Stimulated activated CD4-positive, alpha-beta T cell treated with anti-CD3 and anti-CD28 coated beads, Interleukin-1b, Interleukin-23, amount 100 ng/mL, for 1 hour (primary cell): Measurements from ENCODE around the gene PRKCG.
"Not testable (repeated sequence)": the region's sequence is repeated elsewhere in the genome, so short reads cannot be mapped to it uniquely, and the experiment has no call there.

ENCODE experiments used
- DNase-seq, 2 donors: peaks; one replicate each; pipeline ENCODE4 v3.0.0-alpha.2; 2020; ENCODE audit warnings: low read depth in 2 of 2

The PRKCG gene

DNA sequence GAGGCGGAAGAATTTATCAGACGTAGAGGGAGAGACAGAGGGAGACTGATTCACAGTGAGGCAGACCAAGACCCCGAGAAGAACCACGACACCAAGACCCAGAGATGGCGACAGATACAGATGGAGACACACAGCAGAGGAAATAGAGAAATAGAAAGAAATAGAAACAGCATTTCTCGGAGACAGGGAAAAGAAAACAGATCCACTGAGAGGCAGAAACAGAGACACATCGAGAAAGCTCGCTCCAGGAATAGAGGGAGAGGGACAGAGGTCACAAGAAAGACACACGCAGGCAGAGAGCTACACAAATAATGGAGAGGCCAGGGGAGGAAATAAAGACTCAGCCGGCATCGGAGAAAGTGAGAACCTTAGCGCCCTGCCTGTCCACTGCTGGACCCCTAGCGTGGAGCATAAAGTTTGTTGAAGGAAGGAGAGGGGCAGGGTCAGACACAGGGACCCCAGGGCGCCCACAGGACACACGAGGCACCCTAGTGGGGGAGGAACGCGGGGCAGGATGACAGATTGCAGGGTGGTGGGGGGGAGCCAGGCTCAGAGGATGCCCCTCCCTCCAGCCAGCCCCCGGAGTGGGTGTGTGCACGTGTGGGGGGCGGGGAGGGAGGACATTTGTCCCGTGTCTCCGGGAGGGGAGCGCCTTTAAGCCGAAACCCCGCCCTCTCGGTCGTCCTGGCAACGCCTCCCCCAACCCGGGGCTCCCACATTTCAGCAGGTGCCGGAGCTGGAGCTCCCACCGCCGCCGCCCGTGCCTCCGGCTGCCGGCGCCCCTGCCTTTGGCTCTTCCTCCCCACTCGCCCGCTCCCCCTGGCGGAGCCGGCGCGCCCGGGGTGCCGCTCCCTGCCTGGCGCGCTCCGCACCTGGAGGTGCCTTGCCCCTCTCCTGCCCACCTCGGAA, at the start of gene PRKCG:
TSS of gene PRKCG (plus strand) at position 716 of the 909 bp plus-strand sequence. CDS start 298 bp downstream, outside the sequence.
- no peak for DNase-seq

DNA sequence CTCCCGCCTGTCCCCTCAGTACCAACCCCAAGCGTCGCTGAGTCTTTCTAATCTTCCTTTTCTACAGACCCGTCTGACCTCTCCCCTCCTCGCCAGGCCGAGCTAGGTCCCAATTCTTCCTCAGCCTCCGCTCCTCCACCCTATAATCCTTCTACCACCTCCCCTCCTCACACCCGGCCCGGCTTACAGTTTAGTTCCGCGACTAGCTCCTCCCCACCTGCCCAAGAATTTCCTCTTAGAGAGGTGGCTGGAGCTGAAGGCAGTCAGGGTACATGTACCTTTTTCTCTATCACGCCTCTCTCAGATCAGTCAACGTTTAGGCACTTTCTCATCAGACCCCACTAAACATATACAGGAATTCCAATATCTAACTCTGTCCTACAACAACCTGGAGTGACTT, 49.1 kb upstream of the PRKCG start:
- not testable (repeated sequence) for DNase-seq

DNA sequence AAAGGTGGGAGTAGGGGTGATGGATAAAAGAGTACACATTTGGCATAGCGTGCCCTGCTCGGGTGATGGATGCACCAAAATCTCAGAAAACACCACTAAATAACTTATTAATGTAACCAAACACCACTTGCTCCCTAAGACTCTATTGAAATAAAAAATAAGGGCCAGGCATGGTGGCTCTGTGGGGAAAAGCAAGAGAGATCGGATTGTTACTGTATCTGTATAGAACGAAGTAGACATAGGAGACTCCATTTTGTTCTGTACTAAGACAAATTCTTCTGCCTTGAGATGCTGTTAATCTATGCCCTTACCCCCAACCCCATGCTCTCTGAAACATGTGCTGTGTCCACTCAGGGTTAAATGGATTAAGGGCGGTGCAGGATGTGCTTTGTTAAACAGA, 43.6 kb upstream of the PRKCG start:
- not testable (repeated sequence) for DNase-seq

DNA sequence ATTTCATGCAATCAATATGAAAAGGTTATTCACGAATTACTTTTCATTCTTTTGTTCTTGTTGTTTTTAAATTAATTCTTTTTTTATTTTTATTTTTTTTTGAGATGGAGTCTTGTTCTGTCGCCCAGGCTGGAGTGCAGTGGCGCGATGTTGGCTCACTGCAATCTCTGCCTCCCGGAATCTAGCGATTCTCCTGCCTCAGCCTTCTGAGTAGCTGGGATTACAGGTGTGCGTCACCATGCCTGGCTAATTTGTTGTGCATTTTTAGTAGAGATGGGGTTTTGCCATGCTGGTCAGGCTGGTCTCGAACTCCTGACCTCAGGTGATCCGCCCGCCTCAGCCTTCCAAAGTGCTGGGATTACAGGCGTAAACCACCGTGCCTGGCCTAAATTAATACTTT, 41.8 kb upstream of the PRKCG start:
- DNase-seq = not testable (repeated sequence)

DNA sequence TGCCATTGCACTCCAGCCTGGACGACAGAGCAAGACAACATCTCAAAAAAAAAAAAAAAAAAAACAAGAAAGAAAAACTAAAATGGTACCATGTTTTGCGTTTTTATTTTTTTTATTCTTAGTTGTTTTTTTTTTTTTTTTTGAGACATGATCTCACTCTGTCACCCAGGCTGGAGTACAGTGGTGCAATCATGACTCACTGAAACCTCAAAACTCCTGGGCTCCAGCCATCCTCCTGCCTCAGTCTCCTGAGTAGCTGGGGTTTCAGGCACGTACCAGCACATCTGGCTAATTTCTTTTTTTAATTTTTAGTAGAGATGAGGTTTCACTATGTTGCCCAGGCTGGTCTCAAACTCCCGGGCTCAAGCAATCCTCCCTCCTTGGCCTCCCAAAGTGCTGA, 41.1 kb upstream of the PRKCG start:
- DNase-seq = not testable (repeated sequence)

DNA sequence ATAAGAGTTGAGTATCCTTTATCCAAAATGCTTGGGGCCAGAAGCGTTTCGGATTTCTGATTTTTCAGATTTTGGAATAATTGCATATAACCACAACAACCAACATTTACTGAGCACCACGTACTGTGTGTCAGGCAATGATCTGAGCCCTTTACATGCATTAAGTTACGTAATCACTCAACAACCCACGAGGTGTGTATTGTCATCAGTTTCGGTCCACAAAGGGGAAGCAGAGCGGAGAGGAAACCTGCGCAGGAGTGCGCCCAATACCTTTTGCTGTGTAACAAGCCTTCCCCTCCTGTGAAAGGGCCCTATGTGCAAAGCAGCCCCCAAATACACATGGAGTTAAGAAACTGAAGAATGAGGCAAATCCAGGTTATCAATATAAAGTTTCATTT, 37.1 kb upstream of the PRKCG start:
- no peak for DNase-seq

DNA sequence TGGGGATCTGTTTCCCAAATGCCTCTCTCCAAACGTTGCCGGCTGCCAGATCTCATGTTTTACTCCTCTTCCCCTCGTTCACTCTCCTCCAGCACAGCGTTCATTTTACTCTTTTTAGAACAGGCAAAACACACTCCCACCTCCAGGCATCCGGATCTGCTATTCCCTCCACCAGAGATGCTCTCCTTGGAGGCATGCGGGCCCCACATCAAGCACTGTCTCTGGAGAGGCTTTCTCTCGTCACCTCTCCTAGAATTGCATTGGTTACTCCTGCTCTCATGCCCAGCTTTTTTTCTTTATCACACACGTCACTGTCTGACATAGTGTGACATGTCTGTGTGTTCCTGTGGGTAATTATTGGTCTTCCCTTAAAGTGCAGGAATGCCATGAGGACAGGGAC, 34.4 kb upstream of the PRKCG start:
- DNase-seq = no peak

DNA sequence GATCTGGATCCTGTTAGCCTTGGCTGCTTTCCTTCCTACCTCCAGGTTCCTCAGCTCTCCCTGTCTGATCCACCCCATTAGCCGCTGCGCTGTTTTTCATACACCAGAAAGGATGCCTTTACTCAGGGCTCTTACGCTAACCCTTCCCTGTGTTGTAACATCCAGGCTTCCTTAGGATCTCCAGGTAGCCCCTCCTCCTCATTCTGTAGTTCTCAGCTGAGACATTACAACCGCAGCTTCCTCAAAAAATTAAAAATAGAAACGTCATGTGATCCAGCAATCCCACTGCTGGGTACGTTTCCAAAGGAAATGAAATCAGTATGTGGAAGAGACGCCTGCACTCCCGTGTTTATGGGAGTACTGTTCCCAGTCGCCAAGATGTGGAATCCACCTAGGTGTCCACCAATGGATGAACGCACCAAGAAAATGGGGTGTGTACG, 32.7 kb upstream of the PRKCG start:
- DNase-seq = no peak

DNA sequence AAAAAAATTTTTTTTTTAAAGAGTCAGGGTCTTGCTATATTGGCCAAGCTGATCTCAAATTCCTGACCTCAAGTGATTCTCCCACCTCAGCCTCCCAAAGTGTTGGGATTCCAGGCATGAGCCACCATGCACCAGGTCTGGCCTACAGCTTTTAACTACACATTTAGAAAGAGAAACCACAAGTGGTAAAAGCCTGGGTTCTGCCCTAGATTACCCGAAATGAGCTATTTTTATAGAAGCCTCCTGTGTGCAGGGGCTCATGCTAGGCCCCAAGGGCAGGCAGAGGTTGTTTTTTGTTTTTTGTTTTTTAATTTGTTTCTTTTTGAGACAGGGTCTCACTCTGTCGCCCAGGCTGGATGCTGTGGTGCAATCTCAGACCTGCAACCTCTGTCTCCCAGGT, 28.3 kb upstream of the PRKCG start:
- DNase-seq = no peak

DNA sequence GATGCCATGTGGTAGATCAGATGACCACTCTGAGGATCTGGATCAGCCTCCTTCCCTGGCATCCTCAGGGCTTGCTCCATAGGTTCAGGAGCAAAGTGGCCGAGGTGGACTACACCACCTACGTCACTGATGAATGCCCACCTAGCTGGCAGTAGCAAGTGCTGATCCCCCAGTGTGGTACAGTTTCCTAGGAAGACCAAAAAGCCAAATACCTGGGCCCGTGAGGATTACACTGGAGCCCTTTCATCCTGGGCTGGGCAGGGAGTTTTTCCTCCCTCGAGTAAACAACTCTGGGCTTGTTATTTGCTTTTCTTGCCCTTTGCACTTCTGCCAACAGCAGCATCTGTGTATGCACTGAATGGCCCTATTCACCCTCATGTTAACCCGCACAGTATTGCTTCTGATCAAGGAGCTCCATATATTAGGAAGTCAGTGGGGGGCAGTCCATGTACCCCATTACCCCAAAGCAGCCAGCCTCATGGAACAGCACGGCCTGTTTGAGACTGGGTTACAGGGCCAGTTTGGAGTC, 17.6 kb upstream of the PRKCG start:
- DNase-seq = no peak

DNA sequence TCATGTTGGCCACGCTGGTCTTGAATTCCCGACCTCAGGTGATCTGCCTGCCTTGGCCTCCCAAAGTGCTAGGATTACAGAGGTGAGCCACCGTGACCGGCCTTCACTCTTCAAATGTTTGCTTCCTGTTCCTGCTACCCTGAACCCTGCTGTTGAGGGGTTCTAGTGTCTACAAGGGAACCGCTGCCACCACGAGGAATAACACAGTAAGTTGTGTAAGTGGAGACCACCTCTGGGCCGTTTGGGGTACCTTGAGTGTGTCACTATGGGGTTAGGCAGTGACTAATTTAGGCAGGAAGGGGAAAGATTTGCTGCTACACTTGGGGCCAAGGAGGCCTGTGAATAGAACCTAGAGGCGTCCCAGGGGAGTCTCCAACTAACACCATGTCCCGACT, 16.5 kb upstream of the PRKCG start:
- no peak for DNase-seq

DNA sequence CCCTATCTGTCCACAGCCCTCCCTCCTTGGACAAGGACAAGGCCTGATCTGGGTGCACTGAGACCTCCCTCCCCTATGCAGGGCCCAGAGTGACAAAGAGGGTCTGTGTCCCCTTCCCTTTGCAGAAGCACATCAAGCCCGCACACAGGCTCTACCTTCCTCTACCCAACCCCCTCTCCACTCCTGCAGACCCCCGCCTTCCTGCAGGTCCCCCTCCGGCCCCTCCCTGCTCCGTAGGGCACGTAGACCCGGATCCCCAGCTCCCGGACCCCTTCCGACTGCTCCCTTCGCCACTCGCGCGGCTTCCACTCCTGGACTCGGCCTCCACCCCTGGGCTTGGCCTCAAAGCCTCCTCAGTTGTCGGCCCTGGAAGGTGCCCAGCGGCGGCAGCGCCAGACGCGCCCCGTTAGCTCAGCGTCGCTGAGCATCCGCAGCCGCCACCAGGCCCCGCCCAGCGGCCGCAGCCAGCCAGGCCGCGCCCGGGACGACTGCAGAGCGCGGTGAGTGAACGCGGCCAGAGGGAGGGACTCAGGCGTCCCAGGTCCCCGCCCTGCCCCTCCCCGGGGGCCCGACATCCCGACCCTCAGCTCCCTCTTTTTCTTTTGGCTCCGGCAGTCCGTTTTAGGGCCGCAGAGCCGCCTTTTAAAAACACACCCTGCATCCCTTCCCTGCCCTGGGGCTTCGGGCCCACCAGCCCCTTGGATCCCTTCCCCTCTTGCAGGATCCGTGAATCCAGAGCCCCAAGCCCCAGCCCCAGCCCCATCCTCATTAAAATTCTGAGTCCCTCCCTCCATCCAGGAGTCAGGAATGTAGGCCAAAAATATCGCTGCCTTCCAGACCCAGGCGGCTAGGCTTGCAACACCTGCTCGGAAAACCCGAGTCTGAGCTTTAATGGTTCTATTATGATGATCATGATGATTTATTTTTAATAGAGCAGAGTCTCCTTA, 15.8 kb upstream of the PRKCG start:
- no peak for DNase-seq

DNA sequence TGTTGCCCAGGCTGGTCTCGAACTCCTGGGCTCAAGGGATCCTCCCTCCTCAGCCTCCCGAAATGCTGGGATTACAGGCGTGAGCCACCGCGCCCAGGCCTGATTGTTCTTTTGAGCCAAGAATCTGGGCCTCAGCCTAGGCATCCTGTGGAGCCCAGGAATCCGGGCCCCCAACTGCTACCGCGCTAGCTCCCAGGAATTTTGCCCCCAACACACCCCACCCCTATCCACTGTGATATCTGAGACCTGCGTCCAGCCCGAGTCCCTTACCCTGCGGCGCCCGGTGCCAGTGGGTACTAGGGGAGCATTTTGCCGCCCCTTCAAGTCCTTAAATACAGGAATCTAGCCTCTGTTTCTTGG, 15.2 kb upstream of the PRKCG start:
- no peak for DNase-seq

DNA sequence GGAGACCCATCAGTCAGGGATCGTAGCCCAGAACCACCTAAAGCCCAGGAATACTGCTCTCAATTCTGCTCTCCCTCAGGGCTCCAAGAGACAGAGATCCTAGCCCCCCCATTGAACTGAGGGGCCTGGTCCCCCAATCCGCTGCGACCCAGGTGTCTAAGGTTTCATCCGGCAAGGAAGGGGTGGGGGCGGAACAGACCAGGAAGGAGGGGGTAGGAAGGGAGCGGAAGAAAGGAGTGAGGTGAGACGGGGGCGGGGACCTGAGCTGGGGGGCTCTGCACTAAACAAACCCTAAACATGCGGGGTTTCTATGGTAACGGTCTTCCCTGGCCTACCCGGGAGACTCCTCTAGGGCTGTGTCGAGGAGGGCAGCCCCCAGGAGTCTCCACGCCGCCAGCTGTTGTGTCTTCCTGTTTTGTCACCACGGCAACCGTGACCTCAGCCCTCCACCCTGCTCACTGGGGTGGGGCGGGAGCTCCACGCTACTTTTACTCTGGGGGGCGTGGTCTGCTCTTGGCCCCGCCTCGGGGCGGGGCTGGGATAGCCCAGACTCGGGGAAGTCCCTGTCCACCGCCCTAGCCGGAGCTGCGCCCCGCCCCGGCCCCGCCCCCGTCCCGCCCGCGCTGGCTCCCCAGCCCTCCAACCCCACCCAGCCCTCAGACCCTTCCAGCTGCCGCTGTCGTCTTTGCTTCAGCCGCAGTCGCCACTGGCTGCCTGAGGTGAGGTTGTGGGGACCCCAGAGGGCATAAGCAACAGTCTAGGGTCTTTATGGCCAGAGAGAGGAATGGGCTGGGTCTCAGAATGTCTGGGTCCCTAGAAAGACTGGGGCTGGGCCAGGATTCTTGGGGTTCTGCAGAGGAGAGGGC, 14.5 kb upstream of the PRKCG start, which contains the start of gene MYADM:
TSS of gene MYADM (plus strand) at position 659 of the 866 bp plus-strand sequence. CDS start 5,647 bp downstream, outside the sequence.
- peak; percentile 99 to 100 for DNase-seq

DNA sequence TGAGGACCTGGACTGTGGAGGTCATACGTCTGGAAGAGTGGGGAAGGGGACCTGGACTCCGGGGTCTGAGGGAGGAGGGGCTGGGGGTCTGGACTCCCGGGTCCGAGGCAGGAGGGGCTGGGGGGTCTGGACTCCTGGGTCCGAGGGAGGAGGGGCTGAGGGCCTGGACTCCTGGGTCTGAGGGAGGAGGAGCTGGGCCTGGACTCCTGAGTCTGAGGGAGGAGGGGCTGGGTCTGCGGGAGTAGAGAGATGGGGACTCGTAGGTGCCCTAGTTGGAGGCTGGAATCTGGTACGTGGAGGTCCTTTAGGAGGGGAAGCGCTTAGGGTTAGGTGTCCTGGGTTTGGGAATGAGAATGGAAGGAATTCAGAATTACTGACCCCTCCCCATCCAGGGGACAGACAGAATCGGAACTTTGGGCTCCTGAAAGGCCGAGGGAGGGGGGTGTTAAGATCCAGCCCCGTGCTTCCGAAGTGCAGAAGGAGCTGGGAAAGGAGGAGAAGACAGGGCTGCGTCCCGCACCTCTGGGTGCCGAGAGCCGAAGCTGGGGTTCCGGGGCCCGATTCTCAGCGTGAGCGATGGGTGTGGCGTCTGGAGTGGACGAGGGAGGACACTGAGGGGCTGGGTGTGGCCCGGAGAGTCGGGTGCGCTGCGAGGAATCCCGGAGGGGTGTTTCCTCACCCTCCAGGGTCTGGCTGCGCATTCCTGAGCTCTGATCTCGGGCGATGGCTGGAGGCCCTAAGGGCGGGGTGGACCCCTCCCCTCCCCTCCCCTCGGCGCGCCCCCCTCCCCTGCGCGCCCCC, 13.7 kb upstream of the PRKCG start:
- DNase-seq = no peak

DNA sequence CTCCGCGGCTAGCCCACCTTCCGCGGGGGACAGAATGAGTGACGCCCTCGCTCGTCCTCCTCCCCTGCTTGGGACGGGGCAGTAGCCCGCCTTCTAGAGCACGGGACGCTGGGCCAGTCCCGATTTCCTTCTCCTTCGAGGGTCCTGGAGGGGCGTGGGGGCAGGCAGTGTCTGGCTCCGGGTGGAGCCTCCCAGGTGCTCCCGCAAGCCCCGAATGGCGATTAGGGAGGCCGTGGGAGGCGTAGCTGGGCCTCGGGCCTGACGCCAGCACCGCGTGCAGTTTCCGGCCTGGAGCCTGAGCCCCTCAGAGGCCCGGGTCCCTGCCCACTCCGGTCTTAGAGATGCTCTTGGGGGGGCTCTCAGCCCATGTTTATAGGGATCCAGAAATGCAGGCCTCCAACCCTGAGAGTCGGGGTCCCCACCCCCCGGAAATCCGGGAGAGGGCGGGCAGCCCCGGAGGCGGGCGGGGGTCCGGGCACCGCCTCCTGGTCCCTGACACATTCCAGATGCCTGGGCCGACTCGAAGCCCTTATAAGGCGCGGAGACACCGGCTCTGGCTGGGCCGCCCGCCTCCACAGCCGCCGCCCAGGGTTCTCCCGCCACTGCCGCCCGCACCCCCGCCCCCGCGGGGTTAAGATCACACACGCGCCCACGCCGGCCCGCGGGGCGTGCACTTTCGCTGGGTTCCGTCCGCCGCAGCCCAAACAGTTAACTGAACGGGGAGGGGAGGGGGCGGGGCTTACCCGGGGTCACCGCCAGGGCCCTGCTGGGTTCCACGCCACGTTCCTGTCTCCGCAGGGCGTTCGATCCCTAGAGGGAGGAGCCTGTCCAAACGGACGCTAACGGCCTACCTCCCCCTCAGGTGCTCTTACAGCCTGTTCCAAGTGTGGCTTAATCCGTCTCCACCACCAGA, 12.8 kb upstream of the PRKCG start:
- DNase-seq = peak; percentile 62 to 80

DNA sequence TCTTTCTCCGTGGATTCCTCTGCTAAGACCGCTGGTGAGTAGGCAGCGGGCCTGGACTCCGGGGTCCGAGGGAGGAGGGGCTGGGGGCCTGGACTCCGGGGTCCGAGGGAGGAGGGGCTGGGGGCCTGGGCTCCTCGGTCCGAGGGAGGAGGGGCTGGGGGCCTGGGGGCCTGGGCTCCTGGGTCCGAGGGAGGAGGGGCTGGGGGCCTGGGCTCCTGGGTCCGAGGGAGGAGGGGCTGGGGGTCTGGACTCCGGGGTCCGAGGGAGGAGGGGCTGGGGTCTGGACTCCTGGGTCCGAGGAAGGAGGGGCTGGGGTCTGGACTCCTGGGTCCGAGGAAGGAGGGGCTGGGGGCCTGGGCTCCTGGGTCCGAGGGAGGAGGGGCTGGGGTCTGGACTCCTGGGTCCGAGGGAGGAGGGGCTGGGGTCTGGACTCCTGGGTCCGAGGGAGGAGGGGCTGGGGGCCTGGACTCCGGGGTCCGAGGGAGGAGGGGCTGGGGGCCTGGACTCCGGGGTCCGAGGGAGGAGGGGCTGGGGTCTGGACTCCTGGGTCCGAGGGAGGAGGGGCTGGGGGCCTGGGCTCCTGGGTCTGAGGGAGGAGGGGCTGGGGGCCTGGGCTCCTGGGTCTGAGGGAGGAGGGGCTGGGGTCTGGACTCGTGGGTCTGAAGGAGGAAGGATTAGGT, 12.1 kb upstream of the PRKCG start:
- DNase-seq = not testable (repeated sequence)

DNA sequence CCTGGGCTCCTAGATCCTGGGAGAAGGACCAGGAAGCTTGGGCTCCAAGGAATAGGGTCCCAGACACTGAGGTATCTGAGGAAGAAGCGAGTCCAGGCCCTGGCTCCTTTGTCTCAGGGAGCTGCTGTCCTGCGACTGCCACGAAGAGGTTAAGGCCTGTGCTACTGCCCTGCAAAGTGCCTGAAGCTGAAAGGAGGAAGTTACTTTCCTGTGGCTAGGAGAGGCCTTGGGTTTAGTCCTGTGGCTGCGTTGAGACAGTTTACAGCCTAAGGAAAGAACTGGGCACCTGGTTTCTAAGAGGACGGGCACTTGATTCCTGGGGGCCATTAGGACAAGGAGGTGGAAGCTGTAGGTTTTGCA, 11.5 kb upstream of the PRKCG start:
- no peak for DNase-seq

DNA sequence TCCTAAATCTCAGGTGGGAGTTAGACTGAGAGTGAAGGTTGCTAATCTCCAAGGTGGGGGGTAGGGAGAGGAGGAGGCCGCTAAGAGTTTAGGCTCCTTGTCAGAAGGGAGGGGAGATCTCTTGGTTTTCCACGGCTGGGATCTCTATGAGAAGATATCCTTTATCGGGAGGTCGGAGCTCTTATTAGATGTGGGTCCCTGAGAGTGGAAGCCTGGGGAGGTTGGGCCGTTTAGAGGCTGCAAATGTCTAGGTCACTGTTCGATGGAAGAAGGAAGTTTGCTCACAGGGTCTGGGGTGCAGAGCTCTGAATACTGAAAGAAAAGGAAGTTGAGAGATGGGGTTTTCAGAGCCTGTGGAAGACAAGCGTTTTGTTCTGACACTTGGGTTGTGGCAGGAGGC, 10.5 kb upstream of the PRKCG start:
- DNase-seq = no peak
